Stimulated activated CD4-positive, alpha-beta T cell treated with anti-CD3 and anti-CD28 coated beads, Interleukin-4, amount 100 ng/mL, for 4 hours (primary cell): ENCODE results near the gene RABEP1.

Experiments
- DNase-seq, 2 experiments: peaks; one replicate each; pipeline ENCODE4 v3.0.0-alpha.2; 2020

RABEP1 gene

DNA sequence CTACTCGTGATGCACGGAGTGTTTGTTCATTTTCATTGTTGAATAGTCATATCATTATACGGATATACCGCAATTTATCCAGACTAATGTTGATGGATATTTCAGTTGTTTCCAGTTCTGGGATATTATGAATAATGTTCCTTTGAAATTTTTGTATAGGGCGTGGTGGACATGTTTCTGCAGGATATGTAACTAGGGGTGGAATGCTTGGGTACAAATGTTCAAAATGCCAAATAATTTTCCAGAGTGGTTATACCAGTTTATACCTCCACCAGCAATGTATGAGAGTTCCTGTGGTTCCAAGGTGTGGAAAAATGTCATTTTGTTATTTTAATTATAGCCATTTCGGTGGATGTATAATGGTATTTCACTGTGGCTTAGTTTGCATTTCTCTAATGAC is 83.7 kb downstream of the RABEP1 start:
- DNase-seq: no peak

GRCh38 chr17:5370411-5370810 is 88.3 kb downstream of the RABEP1 start:
- no peak for DNase-seq

- DNase-seq: no peak
Measured at GRCh38 chr17:5373112-5373511, 91.0 kb downstream of the RABEP1 start.

DNA sequence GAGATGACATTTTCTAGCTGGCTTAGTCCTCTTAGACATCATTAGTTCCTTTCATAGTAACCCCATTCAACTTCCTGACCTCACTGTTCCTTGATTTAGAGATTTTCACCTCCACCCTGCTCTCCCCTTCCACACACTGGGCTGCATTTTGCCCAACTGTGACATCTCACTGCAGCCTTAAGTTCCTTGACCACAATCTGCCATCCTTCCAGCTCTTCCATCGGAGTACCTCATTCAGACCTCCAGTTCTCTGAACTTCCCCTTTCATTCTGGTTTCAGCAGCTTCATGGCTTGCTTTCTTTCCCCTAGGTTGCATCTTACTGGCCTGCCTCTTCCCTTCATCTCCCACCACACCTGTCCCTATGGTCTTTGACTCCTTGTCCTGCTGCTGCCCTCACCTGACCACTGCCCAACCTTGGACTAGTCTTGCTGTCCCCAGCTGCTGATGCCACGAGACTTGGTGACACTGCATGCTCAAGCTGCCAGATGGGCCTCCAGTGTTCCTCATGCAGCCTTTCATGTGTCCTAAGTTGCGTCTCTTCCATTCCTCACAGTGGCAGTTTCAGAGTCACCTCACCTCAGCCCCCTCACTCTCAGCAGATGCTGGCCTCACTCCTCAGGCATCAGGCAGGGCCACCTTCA is 96.6 kb downstream of the RABEP1 start:
- no peak for DNase-seq

- DNase-seq: no peak
Measured at GRCh38 chr17:5379351-5380107, 97.4 kb downstream of the RABEP1 start.

DNA sequence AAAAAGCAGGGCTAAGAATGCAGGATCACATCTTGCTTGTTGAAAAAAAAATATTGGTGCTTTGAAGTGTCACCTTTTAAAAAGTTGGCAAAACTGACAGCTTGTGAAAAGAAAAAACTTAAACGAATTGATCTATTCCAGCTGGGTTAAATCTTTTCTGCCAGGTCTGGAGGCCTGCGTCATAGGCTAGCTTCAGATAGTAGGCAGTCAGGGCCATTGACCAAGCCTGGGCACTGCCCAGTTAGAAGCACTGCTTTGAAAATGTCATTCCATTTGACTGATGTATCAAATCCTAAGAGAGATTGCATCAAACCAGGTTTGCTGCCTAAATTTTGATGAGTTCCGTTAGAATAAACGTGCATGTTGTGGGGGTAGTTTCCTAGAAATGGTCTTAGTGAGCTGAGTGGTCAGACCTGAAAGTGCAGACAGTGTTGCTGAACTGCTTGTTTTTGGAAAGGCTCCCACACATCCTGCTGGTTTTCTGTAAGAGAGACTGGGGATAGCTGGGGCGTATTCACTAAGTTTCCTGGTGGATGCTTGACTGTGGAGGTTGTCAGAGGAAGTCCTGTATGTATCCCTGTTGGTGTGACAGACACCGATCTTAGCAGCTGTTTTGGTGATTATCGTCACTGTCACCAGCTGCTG is 98.5 kb downstream of the RABEP1 start:
- DNase-seq: no peak

DNA sequence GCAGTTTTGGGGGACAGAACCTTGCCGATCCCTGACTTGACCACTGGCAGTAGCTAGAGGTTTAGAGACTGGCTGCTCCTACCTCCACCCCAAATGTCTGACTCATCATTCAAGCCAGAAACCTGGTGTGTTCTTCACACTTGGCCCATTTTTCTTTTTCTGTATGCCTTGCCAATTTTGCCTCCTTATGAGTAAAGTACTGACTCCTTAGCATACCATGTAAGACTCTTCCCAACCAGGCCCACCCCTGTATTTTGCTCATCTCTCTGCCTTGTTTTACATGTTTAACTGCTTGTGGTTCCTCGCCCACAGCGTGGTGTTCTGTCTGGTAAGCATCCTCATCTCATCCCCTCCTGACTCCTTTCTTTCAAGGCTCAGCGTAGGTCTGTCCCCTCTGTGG is 99.5 kb downstream of the RABEP1 start:
- no peak for DNase-seq

DNA sequence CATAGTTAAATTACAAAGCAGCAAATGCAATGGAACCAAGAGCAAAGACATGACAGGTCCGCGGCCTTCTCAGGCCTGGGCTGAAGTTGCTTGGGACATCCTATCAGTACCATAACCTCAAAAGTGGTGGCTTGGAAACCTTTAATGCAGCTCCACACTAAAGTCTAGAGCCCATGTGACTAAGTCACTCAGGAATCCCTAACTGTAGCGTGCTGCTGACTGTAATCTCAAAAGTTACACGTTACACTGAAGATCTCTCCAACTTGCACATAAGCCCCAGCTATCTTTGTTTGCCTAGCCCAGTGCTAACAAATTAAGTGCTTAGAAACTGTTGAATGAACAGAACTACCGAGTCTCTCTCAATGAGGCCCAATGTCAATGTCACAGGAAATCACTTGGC is 109.6 kb downstream of the RABEP1 start:
- DNase-seq: no peak

GRCh38 chr17:5396612-5397011 is 114.5 kb downstream of the RABEP1 start:
- DNase-seq: no peak

DNA sequence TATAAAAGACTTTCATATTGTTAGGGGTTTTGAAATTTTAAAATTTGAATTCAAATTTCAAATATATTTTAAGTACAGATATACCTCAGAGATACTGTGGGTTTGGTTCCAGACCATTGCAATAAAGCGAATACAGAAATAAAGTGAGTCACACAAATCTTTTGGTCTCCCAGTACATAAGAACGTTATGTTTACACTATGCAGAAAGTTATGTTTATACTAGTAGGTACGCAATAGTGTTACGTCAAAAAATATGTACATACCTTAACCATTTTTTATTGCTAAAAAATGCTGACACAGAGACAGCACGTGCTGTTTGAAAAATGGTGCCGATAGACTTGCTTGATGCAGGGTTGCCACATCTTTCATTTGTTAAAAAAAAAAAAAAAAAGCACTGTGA is 117.7 kb downstream of the RABEP1 start:
- no peak for DNase-seq

DNA sequence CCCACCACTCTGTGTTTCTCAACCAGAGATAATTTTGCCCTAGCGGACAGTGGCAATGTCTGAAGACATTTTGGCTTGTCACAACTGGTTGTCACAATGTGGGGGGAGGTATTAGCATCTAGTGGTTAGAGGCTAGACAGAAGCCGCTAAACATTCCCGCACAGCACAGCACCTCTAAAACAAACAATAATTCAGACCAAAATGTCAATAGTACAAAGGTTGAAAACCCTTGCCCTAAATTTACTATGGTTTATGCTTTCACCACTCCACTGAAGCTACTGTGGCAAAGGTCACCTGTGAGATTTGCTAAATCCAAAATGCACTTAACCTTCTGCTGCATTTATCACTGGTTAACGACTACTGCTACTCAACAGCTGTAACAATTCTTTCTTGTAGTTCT is 123.3 kb downstream of the RABEP1 start:
- DNase-seq: no peak

- DNase-seq: no peak
Measured at GRCh38 chr17:5408186-5408585, 126.1 kb downstream of the RABEP1 start.

DNA sequence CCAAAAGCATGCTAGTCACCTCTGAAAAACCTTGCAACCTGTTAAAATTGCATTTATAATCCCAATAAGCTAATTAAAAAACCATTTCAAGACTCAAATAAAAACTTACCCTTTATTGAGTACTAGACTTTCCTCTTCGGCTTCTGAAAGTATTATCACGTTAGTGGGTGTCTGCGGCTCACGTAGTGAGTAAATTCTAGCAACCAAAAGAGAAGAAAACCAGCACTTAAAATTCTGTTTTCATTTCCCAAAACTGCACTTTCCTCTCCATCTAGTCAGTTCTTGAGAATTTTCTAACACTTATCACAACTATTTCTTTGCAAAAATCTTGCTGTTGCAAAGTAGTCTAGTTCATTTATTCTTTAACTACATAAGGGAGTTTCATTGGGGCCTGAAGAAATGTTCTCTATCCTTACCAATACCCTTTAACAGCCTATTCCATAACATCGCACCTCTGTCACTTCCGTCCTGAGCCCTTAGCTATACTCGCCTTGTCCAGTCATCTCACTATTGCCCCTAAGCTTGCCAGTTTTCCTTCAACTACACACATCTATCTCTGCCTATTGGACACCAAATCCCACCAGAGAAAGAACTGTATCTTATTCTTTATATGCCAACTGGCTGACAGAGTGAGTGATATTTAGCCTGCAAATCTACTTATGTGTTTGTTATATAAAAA is 128.6 kb downstream of the RABEP1 start:
- DNase-seq: no peak

GRCh38 chr17:5413682-5414081 is 131.6 kb downstream of the RABEP1 start:
- no peak for DNase-seq

- DNase-seq: no peak
Measured at GRCh38 chr17:5416901-5417300, 134.8 kb downstream of the RABEP1 start.

GRCh38 chr17:5418858-5419355 is 136.8 kb downstream of the RABEP1 start:
- DNase-seq: peak; percentile 33 to 70

DNA sequence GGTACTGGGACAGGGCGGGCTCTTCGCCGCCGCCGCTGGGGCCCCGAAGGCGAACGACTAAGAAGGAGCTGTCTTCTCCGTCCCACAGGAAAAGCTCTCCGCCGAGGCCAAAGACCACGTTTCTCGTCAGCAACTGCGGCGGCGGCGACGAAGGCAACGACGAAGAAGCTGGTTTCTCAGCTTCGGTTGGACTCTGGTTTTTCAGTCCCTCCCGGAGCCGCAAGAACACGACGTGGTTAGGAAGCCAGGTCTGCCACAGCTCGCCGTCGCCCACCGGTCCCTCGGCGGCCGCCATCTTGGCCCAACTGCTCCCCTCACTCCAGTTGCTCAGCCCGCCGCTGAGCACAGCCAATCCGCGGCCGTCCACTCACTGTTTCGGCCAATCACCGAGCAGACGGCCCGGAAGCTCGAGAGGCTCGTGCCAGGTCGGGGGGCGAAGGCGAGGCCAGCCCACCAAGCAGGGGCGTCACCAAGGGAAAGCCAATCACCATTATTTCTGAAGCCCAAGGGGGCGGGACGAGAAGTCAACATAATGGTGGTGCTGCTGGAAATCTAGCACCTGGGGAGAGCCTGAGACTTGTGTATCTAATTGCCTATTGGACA is 137.4 kb downstream of the RABEP1 start, which contains the start of gene NUP88:
TSS of gene NUP88 (minus strand) at position 307 of the 603 bp plus-strand sequence. CDS start at position 295, 12 bp downstream.
- peak; percentile 93 to 98 for DNase-seq

- DNase-seq: peak; percentile 76 to 86
Measured at GRCh38 chr17:5419959-5420653, 138.0 kb downstream of the RABEP1 start, which contains the start of gene RPAIN. Gene RPAIN (plus strand): TSS chr17:5420182. CDS start chr17:5420211, 29 bp downstream.

DNA sequence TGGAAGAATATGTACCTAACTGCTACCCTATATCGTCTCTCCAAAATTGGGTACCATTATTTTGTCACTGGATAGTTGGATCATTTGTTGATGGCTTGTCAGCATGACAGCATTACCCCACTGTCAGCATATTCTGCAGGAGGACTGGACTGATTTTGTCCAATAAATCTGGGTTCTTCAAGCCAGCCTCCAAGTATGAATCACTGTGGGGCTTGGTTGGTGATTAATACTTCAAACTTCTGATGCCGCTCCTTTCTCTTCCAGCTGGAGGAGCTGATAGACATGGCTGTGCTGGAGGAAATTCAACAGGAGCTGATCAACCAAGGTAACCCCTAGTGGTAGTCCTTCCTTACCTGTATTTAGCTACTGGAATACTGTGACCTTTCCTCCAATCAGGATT is 140.4 kb downstream of the RABEP1 start:
- DNase-seq: no peak

GRCh38 chr17:5424909-5425308 is 142.8 kb downstream of the RABEP1 start:
- DNase-seq: no peak

DNA sequence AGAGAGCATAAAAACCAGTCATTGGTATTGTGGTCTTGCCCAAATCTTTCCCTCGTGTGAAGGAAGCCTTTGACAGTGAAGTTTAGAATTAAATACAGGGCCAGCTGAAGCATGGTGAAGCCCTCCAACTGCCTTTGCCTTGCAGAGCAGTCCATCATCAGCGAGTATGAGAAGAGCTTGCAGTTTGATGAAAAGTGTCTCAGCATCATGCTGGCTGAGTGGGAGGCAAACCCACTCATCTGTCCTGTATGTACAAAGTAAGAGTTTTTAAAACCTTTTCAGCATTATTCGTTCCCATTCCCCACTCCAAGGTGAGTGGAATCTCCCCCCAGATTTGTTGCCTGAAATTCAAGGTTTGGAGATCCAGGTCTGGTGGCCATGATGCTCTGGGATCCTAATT is 143.7 kb downstream of the RABEP1 start:
- no peak for DNase-seq
